Right kidney (tissue), 1 donor: ENCODE measurements around the gene FNBP1.

Source experiments
- DNase-seq: peaks from one replicate; pipeline ENCODE4 v3.0.0-alpha.2; 2016

FNBP1 gene

GRCh38 chr9:129921905-129922304 lies 121.1 kb downstream of the FNBP1 start:
- DNase-seq = no peak

- no peak for DNase-seq
Observed at GRCh38 chr9:129919841-129920240, 123.1 kb downstream of the FNBP1 start.

GRCh38 chr9:129919277-129919676 lies 123.7 kb downstream of the FNBP1 start:
- DNase-seq = no peak

- no peak for DNase-seq
Observed at GRCh38 chr9:129918296-129918950, 124.6 kb downstream of the FNBP1 start.

- DNase-seq = no peak
Observed at GRCh38 chr9:129916707-129917106, 126.3 kb downstream of the FNBP1 start.

- DNase-seq = no peak
Observed at GRCh38 chr9:129914051-129914450, 128.9 kb downstream of the FNBP1 start.

GRCh38 chr9:129910628-129911567 lies 132.1 kb downstream of the FNBP1 start:
- no peak for DNase-seq

GRCh38 chr9:129909851-129910250 lies 133.1 kb downstream of the FNBP1 start:
- no peak for DNase-seq

- DNase-seq = no peak
Observed at GRCh38 chr9:129908906-129909305, 134.1 kb downstream of the FNBP1 start.

- no peak for DNase-seq
Observed at GRCh38 chr9:129907201-129907600, 135.8 kb downstream of the FNBP1 start.

GRCh38 chr9:129906298-129906697 lies 136.7 kb downstream of the FNBP1 start:
- no peak for DNase-seq

- no peak for DNase-seq
Observed at GRCh38 chr9:129904734-129905133, 138.3 kb downstream of the FNBP1 start.

GRCh38 chr9:129902740-129903134 lies 140.3 kb downstream of the FNBP1 start:
- DNase-seq = no peak

GRCh38 chr9:129901993-129902739 lies 140.8 kb downstream of the FNBP1 start:
- DNase-seq = no peak

- no peak for DNase-seq
Observed at GRCh38 chr9:129900263-129901027, 142.5 kb downstream of the FNBP1 start.

- DNase-seq = no peak
Observed at GRCh38 chr9:129899620-129900019, 143.4 kb downstream of the FNBP1 start.

GRCh38 chr9:129898185-129898584 lies 144.8 kb downstream of the FNBP1 start:
- no peak for DNase-seq

GRCh38 chr9:129897263-129897662 lies 145.7 kb downstream of the FNBP1 start:
- DNase-seq = no peak

GRCh38 chr9:129895376-129896268 lies 147.4 kb downstream of the FNBP1 start:
- no peak for DNase-seq

- DNase-seq = no peak
Observed at GRCh38 chr9:129894120-129894823, 148.7 kb downstream of the FNBP1 start.
